ENCODE measurements around the gene POMT1.
"Not testable (repeated sequence)": the region's sequence is repeated elsewhere in the genome, so short reads cannot be mapped to it uniquely, and the experiment has no call there.

Gene POMT1

GRCh38 chr9:131500377-131500776, 2.3 kb upstream of the POMT1 start:
- no peak for DNase-seq

DNA sequence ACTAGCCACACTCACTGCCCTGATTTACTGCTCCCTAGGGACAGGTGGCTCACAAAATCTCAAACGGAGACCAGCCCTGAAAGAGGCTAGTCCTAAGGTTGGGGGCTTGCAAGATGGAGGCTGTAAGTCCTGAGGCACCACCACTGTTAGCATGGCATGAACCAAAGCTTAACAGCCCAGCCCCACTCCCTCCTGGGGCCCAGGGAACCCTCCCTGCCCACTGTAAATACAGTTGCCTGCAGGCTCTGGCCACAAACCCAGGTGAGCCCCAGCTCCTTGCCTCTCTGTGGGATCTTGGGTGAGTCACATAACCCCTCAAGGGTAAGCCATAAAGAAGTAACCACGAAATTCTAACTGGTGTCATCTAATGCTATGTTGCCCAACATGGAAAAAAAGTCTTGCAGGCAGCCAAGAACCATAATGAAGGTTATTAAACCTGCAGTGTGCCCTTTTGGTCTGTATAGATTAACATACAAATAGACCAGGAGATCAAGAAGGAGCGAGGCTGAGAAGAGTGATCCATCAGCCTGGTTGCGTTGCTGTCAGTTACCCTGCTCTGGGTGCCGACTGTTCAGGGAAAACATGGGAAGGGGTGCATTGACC, 1.7 kb upstream of the POMT1 start:
- no peak for DNase-seq

DNA sequence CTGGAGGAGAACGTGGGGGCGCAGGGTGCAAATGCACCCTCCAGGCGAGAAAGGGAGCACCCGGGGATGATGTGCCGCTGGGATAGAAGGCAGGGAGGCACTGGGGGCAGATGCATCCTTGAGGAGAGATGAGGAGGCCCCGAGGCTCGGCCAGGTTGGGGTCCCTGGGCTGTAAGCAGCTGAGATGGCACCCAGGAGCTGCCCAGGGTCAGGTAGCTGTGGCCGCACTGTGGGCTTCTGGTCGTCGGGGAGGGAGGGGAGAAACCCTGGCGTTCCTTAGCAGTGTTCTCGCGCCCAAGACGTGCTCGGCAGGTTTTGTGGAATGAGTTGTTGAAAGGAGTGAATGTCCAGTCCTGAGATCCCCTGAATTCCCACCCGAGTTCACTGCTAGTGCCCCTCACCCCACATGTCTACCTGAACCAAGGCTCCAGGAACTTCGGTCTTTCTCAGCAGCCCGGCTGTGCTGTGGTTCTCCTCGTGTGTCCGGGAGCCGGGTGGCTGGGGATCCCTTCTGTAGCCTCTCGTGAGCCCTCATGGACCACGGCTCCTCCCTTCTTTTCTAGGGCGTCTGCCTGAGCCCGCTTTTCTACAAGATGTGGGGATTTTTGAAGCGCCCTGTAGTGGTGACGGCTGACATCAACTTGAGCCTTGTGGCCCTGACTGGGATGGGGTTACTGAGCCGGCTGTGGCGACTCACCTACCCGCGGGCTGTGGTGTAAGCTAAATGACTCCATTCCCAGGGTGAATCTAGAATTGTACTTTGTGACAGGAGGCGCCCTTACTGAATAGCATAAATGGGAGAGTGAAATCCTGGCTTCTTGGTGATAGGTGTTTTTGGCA, 1.1 kb downstream of the POMT1 start:
- peak; percentile 70 to 76 (median 74) for DNase-seq

- DNase-seq, result no peak
Measured at GRCh38 chr9:131505012-131505411, 2.3 kb downstream of the POMT1 start.

DNA sequence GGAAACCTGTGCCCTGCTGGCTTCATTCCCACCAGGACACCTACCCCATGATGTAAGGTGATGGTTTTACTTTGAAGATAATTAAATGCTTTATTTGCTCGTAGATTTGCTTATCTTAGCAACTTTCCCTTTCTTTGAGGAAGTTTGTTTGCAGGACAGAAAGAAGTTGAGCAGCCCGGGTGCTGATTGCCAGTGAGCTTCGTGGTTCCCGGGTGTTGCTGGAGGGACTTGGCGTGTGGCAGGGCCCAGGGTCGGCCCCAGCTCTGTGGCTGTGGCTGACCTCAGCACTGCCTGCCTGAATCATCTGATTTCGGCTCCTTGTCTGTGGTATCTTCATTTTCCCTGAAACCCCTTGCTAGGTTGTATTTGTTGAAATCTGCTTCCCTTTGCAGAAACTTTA, 8.7 kb downstream of the POMT1 start:
- peak in 2 of 3 donors; percentile 15 to 45 for DNase-seq

GRCh38 chr9:131511880-131512279, 9.2 kb downstream of the POMT1 start:
- DNase-seq, result no peak

DNA sequence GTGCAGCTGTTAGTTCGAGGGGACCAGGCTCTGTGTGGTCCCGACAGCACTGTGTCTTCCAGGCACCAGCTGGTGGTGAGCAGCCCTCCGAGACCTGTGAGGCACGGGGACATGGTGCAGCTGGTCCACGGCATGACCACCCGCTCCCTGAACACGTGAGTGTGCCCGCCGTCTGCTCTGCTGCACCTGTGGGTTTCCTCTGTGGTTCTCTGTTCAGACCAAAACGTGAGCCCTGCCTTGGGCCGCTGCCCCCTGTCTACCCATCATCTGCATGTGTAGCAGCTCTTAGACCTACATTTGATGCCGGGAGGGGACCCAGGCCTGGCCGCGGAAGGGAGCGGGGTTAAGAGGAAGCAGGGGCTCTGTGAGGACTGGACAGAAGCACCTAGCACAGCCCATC, 10.5 kb downstream of the POMT1 start:
- no peak for DNase-seq

GRCh38 chr9:131515559-131516031, 12.9 kb downstream of the POMT1 start:
- not testable (repeated sequence) for DNase-seq

DNA sequence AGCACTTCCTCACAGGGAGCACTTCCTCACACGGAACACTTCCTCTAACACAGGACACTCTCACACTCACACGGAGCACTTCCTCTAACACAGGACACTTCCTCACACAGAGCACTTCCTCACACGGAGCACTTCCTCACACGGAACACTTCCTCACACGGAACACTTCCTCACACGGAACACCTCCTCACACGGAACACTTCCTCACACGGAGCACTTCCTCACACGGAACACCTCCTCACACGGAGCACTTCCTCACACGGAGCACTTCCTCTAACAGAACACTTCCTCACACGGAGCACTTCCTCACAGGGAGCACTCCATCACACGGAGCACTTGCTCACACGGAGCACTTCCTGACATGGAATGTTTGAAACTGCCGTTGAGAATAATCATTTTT, 13.4 kb downstream of the POMT1 start:
- peak in 2 of 3 donors; percentile 23 to 34 for DNase-seq

GRCh38 chr9:131516930-131517329, 14.2 kb downstream of the POMT1 start:
- DNase-seq, result no peak

DNA sequence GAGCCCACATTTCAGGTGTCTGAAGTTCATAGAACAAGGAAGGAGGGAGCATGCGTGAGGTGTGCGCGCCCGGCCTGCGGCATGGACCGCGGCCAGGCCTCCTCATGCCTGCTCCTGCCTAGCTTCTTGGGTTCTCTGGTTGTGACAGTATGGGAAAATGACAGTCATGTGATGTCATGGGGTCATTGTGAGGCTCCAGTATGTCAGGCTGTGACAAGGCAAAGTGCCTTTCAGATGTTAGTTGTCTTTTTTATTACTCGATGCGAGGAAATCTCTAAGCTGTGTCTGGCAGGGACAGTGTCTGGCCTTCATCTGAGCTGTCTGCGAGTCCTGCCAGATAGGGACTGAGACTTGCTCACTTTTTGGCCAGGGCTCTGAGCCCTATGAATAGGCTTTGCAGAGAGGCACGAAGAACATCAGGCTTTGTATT, 15.1 kb downstream of the POMT1 start:
- no peak for DNase-seq

DNA sequence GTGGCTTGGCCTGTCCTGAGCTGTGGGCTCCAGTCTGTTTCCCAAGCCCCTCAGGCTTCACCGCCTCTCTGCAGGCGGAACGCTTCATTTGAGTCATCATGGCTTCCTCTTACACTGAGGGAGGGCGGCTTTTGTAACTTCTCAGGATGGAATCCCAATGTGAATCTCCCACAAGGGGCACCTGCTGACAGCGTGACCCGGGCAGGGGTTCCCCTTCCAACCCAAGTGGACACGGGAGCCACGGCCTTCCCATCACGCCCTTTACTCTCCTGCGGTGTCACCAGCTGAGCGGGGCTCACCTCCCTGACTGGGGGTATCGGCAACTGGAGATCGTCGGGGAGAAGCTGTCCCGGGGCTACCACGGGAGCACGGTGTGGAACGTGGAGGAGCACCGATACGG, 15.8 kb downstream of the POMT1 start:
- no peak for DNase-seq

DNA sequence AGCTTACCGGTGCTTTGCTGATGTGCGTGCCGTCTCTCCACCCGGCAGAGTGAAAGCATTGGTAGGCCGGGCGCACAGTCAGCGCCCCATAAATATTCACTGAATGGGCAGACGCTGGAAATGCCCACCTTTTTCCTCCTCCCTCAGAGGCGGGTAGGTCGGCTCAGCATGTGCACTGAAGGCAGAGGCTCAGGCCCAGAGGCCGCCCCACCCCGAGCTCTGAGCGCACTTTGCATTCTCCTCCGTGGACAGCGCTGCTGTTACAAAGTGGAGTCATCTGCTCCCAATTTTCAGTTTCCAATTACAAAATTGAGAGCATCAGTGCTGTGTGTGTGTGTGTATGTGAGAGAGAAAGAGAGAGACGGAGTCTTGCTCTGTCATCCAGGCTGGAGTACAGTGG, 17.8 kb downstream of the POMT1 start:
- DNase-seq, result no peak

DNA sequence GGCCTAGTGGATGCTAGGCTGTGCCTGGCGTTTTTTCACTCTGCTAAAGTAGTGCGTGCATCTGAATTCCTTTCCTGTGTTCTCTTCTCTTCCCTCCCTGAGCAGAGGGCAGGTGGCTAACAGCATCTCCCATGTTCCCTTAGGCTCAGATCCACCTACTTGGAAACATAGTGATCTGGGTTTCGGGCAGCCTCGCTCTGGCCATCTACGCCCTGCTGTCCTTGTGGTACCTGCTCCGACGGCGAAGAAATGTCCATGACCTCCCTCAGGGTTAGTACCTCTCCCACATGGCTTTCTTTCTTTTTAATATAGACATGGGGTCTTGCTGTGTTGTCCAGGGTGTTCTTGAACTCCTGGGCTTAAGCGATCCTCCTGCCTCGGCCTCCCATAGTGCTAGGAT, 18.5 kb downstream of the POMT1 start:
- no peak for DNase-seq

DNA sequence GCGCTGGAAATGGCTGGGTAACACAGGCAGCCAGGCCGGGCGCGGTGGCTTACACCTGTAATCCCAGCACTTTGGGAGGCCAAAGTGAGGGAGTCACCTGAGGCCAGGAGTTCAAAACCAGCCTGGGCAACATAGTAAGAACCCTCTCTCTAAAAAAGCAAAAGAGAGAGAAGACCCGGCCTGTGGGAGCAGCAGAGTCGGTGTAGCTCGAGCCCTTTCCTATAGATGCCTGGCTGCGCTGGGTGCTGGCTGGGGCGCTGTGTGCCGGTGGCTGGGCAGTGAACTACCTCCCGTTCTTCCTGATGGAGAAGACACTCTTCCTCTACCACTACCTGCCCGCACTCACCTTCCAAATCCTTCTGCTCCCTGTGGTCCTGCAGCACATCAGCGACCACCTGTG, 19.1 kb downstream of the POMT1 start:
- no peak for DNase-seq

GRCh38 chr9:131522257-131523085, 19.8 kb downstream of the POMT1 start:
- no peak for DNase-seq

GRCh38 chr9:131523086-131523388, 20.3 kb downstream of the POMT1 start:
- DNase-seq, result no peak

- DNase-seq, result no peak
Measured at GRCh38 chr9:131523451-131524435, 21.0 kb downstream of the POMT1 start.

DNA sequence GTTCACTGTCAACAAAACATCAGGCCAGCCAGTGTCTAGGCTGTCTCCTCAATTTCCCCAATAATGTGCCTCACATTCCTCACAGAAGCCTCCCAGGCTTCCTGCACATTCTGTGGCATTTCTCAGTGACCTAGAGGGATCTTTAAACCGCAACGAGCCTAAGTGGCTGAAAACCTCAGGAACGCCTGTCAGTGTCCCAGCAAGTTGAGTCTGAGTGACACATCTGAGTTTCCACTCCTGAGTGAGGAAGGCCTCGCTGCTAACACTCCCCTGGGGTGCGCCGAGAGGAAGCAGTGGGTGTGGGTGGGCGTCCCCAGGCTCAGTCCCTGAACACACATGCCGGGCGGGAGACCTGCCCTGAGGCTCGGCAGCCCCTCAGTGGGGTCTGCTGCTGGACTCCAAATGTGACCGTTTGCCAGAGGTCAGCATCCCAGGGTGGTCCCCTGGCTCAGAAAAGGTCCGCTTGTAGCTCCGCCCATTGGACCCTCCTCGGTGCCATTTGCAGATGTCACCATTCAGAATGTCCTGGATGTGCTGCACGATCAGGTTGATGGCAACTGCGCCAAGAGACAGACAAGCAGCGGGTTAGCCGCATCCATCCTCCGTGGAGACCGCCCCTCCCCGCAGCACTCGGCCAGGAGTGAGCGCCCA, 22.1 kb downstream of the POMT1 start:
- no peak for DNase-seq

- no peak for DNase-seq
Measured at GRCh38 chr9:131525643-131526565, 23.2 kb downstream of the POMT1 start.

DNA sequence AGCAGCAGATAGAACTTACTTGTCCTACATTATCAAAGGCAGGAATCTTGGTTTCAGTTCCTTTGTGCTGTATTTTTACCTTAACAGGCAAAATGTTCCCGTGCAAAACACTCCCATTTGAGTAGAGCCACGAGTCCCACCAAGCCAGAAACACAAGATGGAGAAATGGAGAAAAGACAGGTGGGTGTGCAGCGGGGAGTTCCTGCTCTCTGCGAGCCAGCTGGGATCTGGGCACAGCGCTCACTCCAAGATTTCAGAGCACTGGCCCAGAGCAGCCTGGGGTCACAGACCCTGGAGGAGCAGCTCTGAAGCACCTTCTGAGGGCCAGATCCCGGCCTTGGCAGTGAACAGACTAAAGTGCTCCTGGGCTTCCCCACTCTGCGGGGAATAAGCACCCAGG, 25.5 kb downstream of the POMT1 start:
- no peak for DNase-seq

Data from suppressor macrophage treated with lipopolysaccharide for 1 hour (primary cell).